Activated naive CD4-positive, alpha-beta T cell treated with Interleukin-2 at 50 U/mL for 16 hours (primary cell): Measurements from ENCODE around the gene ULK4.
"Not testable (repeated sequence)": the region's sequence is repeated elsewhere in the genome, so short reads cannot be mapped to it uniquely, and the experiment has no call there.

ENCODE experiments used
- DNase-seq: peaks from one replicate; pipeline ENCODE4 v3.0.0-alpha.2; 2020

ULK4 gene

DNA sequence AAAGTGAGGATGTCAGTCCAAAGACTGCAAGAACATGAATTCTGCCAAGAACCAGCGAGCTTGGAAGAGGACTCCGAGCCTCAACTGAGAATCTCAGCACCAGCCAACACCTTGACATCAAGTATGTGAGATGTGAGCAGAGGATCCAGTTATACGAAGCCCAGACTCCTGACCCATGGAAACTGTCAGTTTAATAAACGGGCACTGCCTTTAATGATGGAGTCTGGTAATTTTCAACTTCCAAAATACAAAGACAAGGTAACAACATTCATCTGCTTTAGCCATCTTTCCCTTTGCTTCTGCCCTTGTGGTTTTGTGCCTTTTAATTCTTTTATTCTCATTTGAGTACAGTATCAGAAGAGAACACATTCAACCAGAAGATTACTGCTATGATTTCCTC is 211.9 kb downstream of the ULK4 start:
- no peak for DNase-seq

DNA sequence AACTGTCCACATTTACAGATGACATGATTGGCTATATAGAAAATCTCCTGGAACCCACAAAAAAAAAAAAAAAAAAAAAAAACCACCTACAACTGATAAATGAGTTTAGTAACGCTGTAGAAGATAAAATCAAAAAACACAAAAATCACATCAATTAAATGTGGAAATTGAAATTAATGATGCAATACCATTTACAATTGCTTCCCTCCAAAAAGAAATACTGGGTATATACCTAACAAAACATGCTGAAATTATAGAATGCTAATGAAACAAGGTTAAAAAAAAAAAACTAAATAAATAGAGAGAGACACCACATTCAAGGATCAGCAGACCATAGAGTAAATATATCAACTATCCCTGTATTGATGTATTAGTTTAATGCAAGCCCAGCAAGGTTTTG is 215.7 kb downstream of the ULK4 start:
- no peak for DNase-seq

DNA sequence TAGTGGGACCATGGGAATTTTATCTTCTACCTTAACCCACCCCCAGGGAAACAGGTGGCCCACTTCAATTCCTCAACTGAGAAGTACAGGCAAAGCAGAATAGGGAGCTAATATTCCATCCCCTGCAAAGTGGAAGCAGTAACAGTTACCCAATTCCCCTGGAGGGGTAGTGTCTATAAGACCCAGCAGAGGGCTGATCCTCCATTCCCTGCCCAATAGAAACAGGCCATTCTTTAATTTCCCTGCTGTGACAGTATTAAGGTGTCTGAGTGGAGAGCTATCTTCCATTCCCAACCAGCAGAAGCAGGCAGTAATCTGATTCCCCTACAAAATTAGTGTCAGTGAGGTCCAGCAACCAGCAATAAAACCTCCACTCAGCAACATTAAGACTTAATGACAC is 219.8 kb downstream of the ULK4 start:
- no peak for DNase-seq

DNA sequence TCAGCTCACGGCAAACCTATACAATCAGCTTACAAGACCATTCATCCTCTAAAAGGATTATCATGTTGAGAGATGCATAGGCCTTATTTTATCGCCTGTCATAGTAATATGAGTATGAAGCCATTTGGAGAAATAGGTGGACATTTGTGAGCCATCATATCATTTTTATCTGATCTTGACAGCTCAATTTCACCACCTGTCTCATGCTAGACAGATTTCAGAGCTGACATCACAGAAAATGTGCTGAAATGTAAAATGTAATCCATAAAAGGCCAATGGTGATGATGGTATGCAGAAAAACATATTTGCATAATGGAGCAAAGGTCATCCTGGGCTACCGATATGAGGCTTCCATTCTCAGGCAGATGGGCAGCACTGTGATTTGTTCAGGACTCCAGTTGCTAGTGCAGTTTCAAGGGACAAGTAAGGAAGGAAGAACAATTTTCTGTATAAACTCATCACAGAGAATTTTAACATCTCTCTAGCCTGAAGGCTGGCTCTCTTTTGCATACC is 221.5 kb downstream of the ULK4 start:
- no peak for DNase-seq

DNA sequence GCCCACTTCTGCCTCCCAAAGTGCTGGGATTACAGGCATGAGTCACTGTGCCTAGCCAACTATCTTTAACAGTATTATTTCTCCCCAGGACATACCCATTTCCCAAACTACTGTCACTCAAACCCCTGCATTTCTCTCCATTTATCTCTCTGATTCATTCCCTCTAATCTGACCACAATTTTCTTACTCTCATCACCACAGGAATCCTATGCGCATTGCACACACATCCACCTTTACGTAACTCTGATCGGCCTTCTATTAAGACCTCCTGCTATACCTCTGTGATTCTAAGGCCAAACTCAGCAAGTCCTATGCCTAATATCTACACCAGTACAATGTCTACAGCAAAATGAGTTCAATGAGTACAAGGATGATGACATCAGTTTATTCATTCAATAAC is 235.0 kb downstream of the ULK4 start:
- no peak for DNase-seq

DNA sequence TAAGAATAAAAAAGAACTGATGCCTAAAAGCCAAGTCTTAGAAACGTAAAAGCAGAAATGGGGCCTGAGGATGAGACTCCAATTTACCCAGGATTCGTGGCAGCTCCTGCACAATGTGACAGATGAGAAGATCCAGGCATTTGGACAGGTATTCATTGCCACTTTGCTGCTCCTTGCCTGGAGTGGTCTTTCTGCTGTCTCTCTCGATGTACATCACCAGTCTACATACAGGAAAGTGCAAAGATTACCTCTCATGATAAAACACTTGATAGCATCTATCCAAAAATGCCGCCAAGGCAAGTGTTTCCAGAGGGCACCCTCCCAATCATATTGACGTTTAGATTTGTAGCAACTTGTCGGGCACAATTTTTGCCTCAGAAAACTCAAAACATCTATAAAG is 244.3 kb downstream of the ULK4 start:
- DNase-seq = no peak

DNA sequence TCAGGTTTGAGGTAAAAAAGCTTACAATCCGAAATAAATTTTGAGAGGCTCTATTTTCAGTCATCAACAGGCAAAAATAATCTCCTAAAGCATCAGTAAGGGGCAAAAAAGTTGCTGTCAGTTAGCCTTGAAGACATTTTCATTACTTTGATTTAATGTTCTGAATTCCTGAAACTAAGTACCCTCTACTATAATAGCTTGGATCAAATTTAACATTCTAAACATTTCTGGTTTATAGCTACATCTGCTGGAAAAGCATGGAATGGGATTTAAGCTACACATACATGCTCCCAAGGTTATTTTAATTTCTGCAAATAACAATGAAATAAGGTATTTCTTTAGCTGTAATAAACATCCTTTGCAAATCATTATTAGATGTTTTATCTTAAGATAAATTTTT is 245.4 kb downstream of the ULK4 start:
- DNase-seq = no peak

DNA sequence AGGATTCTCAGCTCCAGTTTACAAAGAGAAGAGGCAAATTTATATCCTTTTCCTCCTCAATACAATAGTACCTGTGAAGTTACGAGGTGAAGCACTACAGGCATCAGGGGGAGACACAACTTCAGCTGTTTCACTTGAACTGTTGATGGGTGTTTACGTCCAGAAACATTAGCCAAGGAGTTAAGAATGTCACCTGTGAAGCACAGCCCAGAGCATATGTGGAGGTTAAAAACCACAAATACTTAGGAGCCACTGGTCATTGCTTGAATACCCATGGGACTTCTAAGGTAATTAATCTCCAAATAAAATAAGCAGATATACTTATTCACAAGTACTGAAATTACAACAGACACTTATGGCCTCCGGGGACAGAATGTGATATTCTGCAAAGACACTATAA is 246.5 kb downstream of the ULK4 start:
- DNase-seq = no peak

DNA sequence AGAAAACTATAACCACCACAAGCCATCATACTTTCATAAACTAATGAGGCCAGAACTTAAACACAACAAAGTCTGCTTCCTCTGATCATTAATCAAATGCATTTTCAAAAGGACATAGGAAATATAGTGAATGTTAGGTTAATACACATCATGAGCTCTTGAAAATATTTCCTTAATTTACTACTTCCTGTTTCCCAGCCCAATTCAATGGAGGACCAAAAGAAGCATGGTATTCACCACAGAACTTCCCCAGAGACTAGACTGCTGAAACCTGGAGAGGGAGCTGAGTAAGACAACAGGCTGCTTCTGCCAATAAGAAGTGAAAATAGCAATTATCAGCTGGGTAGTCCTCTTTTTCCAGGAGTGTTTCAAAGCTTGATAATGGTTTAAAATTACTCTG is 250.3 kb downstream of the ULK4 start:
- DNase-seq = no peak

DNA sequence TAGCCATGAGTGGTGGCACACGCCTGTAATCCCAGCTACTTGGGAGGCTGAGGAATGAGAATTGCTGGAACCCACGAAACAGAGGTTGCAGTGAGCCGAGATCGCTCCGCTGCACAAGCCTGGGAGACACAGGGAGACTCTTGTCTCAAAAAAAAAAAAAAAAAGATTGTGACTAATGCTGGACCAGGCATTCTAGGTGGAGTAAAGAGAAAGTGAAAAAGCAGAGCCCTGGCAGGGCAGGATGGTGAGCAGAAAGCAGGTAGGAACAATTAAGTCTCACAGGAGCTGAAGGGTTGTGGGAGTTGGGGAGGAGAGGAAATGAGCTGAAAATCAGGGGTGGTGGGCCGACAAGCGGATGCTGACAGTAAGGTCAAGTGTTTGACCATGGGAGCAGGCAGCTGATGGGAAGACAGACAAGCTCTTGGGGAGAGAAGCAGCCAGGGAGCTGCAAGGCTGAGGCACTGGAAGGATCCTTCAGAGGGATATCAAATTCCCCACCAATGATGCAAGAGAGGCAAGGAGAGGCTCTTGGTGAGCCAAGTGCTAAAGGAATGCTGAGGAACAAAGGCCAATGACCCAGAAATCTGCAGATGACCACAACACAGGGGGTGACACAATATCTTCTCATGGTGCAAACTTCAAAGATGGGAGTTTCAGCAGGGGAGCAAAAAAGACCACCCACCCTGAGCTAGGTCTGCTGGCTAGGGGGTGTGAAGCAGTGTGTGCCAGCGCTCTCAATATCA is 251.1 kb downstream of the ULK4 start:
- DNase-seq = no peak

DNA sequence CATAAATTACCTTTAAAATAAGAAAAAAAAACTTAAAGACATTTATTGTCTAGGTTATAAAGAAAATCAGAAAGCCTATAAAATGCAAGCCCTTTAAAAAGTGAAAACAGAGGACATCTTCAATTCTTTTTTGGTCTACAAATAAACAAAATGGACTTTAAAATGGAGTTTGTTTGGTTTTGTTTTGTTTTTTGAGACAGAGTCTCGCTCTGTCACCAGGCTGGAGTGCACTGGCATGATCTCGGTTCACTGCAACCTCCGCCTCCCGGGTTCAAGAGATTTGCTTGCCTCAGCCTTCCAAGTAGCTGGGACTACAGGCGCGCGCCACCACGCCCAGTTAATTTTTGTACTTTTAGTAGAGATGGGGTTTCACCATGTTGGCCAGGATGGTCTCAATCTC is 252.7 kb downstream of the ULK4 start:
- DNase-seq = not testable (repeated sequence)

DNA sequence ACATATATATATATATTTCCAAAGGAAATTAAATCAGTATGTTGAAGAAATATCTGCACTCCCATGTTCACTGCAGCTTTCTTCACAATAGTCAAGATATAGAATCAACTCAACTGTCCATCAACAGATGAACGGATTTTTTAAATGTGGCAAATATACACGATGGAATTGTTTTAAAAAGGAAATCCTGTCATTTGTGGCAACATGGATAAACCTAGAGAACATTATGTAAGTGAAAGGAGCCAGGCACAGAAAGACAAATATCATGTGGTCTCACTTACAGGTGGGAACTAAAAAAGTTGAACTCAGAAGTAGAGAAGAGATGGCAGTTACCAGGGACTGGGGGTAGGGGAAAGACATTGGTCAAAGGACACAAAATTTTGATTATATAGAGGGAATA is 253.7 kb downstream of the ULK4 start:
- DNase-seq = no peak

DNA sequence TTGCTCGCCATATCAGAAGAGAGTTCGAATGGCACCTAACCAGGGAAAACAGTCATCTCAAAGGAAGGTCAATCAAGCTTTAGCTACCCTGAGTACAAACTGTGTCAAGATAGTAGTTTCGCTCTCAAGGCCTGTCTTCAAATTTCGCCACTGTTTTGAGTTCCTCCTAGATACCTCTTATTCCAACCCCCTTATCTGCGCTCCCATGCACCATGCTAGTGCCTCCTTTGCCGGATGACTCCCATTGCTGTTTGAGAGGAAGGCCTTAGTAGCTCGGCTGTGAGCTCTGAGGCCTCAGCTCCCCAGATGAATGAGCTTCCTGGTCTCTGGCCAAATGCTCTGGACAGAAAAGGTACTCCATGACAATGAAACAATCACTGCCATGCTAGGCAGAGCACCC is 256.0 kb downstream of the ULK4 start:
- DNase-seq = no peak

DNA sequence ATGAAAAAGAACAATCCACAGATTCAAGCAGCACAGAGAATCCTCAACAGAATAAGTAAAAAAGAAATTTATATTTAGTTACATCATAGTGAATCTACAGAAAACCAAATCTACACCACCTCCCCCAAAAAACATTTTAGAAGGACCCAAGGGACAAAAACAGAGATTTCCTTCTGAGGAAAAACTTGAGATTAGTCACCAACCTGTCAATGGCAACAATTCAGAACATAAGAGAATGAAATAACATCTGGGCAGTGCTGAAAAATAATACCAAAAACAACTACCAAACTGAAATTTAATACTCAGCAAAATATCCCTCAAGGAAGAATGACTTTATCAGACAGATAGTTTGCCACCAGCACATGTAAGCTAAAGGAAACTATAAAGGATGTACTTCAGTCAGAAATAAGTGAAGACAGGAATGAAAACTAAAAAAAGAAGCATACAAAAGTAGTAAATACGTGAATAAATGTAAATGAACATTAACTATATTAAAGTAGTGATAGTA is 260.7 kb downstream of the ULK4 start:
- DNase-seq = no peak

DNA sequence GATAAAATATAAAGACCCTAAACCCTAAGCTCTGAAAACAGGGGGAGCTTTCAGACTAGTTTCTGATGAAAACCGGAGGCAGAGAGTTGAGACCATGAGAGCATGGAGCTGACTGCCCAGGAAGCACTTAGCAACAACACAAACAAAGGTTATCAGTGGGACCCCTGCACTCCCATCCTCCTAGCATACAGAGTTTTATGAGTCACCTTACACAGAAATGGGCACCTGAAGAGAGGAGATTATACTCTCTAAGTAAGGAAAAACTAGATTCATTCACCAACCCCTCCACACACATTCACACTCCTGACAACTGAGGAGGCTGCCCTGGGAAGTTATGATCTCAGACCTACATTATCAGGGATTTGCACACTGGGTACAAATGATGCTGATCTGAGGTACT is 261.7 kb downstream of the ULK4 start:
- no peak for DNase-seq

DNA sequence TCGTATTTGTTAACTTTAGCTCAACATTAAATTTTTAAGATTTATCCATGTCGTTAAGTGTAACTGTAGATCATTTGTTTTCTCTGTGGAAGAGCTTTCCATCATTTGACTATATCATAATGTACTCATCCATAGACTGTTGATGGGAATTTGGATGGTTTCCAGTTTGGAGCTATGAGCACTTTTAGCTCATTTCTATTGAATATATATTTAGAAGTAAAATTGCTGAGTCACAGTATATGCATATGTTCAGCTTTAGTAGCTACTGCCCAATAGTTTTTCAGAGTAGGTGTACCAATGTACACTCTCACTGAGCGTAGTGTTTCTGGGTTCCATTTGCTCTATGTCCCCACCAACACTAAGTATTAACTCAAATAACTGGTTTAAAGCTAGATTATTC is 263.0 kb downstream of the ULK4 start:
- no peak for DNase-seq

DNA sequence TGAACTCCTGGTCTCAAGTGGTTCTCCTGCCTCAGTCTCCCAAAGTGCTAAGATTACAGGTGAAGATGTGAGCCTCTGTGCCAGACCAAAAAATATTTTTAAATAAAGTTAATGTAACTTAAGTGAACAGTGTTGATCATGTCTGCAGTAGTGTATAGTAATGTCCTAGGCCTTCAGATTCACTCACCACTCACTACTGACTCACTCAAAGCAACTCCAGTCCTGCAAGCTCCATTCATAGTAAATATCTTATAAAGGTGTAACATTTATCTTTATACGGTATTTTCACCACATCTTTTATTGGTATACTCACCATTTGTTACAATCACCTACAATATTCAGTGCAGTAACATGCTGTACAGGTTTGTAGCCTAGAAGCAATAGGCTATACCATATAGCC is 264.2 kb downstream of the ULK4 start:
- DNase-seq = no peak

DNA sequence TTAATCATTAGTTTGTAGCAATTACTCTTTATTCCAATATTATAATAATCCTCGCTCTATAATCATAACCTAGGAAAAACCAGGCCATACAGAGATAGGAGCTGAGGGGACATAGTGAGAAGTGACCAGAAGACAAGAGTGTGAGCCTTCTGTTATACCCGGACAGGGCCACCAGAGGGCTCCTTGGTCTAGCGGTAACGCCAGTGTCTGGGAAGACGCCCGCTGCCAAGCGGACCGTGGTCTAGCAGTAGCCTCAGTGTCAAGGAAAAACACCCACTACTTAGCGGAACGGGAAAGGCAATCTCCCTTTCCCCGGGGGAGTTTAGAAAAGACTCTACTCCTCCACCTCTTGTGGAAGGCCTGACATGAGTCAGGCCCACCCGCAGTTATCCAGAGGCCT is 266.1 kb downstream of the ULK4 start:
- not testable (repeated sequence) for DNase-seq

DNA sequence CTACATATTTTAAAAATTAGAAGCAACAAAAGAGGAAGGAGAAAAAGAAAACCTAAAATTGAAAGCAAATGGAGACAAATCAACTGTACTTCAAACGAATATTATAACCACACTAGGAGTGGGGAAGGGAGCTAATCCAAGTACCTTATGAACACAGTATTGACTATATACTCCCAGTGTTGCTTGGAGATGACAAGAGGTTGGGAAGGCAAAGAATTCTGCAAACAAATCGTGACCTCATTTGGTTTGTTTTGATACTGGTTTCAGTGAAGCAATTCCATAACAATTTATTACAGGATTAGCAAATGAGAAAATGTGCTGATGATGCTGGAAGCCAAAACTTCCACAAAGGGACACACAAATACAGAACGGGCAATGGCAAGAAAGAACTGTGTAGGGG is 268.1 kb downstream of the ULK4 start:
- no peak for DNase-seq

DNA sequence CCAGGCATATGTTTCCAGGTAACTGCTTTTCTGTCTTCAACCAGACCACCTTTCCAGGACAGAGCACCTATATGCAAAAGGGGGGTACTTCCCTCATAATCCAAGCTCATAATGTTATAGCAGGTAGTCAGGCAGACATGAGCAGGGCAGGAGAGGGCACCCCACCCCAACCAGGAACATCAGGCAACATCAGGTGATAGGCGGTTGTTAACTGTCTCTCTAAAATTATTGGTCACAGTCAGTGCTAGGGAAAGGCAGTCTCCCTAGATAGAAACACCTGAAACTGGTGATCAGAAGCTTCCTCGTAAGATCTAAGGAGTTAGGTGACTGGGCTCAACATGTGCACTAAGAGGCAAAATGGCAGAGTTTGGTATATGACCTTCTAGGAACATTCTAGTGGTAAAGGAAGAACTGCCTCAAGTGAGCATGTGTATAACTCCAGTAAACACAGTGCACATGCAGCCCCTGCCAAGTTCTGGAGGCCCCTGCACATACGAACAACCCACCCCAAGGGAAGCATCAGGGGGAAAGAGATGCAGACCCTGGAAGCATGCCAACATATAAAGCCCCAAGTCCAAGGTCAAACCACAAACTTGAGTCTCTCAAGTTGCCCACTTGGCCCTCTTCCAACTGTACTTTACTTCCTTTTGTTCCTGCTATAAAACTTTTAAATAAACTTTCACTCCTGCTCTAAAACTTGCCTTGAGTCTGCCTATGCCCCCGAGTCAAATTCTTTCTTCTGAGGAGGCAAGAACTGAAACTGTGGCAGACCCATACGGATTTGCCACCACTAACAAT is 270.9 kb downstream of the ULK4 start:
- DNase-seq = no peak

DNA sequence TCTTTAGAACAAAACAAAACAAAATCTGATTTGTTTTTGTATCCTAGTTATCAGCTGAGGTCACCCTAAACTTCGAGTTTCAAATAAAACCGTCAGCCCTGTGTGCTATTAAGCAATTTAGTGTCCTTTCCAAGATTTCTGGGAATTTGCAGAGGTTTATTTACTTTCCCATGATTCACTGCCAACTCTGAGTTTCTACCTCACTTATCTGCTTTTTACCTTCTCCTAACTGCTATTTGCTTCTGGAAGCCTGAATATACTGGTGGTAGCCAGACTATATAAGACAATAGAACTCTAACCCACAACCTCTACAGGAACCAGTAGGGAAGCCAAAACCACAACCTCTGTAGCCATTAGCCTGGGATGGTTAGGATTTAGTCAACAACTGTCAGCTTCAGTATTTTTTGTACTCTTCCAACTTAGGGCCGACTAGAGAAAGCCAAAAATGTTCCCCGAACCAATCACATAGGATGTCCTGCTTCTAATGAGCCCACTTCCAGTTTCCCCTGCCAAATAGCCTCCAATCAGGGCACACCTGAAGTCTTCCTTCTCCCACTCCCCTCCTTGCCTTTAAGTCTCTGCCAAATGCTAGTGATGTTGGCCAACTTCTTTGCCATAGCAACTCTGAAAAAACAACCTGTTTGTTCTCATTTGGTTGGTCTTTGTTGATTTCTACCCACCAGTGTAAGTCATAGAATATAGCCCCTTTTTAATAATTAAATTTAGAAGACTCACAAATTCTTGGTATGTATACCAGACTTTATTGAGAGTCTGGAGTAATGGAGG is 273.1 kb downstream of the ULK4 start:
- no peak for DNase-seq

DNA sequence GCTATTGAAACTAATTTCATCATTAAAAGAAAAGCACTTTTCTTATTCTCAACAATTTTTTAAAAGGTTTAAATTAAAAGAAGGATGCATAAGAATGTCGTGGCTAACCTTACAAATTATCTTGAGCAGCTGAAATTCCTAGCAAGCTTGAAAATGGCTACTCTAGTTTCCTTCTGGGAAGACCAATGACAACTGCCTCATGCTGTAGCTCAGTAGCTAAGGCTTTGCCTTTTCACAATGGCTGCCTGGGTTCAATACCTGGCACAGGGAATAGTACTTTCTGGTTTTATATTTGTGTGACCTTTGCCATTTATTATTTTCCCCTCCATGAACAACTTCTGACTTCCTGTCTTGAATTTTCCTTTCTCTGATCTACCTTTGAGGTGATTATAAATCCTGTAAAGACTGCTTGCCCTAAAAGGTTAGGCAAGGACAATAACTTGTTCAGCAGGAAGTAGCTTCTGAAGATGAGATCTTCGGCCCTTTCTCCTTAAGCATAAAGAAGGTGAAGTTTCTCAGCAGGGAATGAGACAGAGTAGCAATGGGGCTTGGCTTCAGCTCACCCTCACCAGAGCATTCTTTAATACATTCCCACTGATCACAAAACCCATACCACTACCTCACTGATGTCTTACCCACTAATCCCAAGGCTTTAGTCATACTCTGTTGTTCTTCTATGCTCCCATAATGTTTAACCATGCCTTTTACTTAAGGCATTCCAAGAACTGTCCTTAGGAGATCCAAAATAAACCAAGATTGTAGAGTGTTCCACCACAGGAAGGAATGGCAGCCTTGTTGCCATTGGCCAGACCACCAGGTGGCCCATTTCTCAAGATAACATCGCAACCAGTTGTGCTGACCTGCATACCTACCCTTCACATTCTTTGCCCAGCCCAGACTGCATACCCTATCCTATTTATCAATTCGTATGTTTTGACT is 276.8 kb downstream of the ULK4 start:
- DNase-seq = no peak
